H9 (cell line): ENCODE measurements around the gene STX11. TPM values are rescaled to one million over a fixed set of nuclear protein-coding genes. Genes with fewer than 3 reads are reported as not detected.

ENCODE experiments used
- DNase-seq: peaks from one replicate; pipeline ENCODE4 v3.0.0-alpha.2; 2017
- H2AFZ ChIP-seq: one replicate; pipeline ENCODE4 v1.6.1; 2013; ENCODE audit warnings: mild to moderate bottlenecking, low read length, control low read depth, moderate library complexity
- H2AK5ac ChIP-seq: 2 replicates; pipeline ENCODE4 v1.6.1; 2013; ENCODE audit warnings: low read length, control low read depth, mixed read lengths; ENCODE audit not compliant: insufficient read length
- H2BK120ac ChIP-seq: one replicate; pipeline ENCODE4 v1.6.1; 2013; ENCODE audit warnings: low read depth, mild to moderate bottlenecking, low read length, control low read depth, inconsistent platforms; ENCODE audit not compliant: poor library complexity, severe bottlenecking
- H2BK12ac ChIP-seq: 2 replicates; pipeline ENCODE4 v1.6.1; 2013; ENCODE audit warnings: low read length, control low read depth, mixed read lengths, low read depth; ENCODE audit not compliant: insufficient read length
- H2BK15ac ChIP-seq: 2 replicates; pipeline ENCODE4 v1.6.1; 2013; ENCODE audit warnings: low read depth, low read length, control low read depth
- H2BK20ac ChIP-seq: one replicate; pipeline ENCODE4 v1.6.1; 2013; ENCODE audit warnings: low read depth, mild to moderate bottlenecking, low read length, control low read depth, inconsistent platforms; ENCODE audit not compliant: poor library complexity, severe bottlenecking
- H2BK5ac ChIP-seq: 2 replicates; pipeline ENCODE4 v1.6.1; 2013; ENCODE audit warnings: low read length, control low read depth, mixed read lengths; ENCODE audit not compliant: insufficient read length
- H3K14ac ChIP-seq: 2 replicates; pipeline ENCODE4 v1.6.1; 2013; ENCODE audit warnings: low read length, control low read depth; ENCODE audit not compliant: insufficient read depth
- H3K18ac ChIP-seq: 2 replicates; pipeline ENCODE4 v1.6.1; 2013; ENCODE audit warnings: low read depth, mild to moderate bottlenecking, mixed read lengths, low read length, control low read depth; ENCODE audit not compliant: insufficient read length
- H3K23ac ChIP-seq: 2 replicates; pipeline ENCODE4 v1.6.1; 2013; ENCODE audit warnings: low read length, control low read depth, mixed read lengths, low read depth; ENCODE audit not compliant: insufficient read length
- H3K23me2 ChIP-seq: 2 replicates; pipeline ENCODE4 v1.6.1; 2013; ENCODE audit warnings: low read depth, mild to moderate bottlenecking, mixed read lengths, low read length, control low read depth; ENCODE audit not compliant: insufficient read length, poor library complexity, severe bottlenecking
- H3K27ac ChIP-seq: 2 replicates; pipeline ENCODE4 v1.5.1; 2013; ENCODE audit warnings: low read length, control low read depth, mixed read lengths, low read depth; ENCODE audit not compliant: insufficient read length
- H3K27me3 ChIP-seq: 2 replicates; pipeline ENCODE4 v1.6.1; 2013; ENCODE audit warnings: low read length, control low read depth, inconsistent platforms; ENCODE audit not compliant: insufficient read depth
- H3K4ac ChIP-seq: 2 replicates; pipeline ENCODE4 v1.6.1; 2013; ENCODE audit warnings: low read depth, mild to moderate bottlenecking, control low read depth, inconsistent platforms, low read length, moderate library complexity
- H3K4me1 ChIP-seq: 2 replicates; pipeline ENCODE4 v1.6.1; 2013; ENCODE audit warnings: low read length, control low read depth, inconsistent platforms; ENCODE audit not compliant: insufficient read depth
- H3K4me2 ChIP-seq: 2 replicates; pipeline ENCODE4 v1.6.1; 2013; ENCODE audit warnings: low read length, control low read depth, mixed read lengths; ENCODE audit not compliant: insufficient read length, insufficient read depth
- H3K56ac ChIP-seq: 2 replicates; pipeline ENCODE4 v1.6.1; 2013; ENCODE audit warnings: low read depth, mild to moderate bottlenecking, mixed read lengths, low read length, control low read depth; ENCODE audit not compliant: insufficient read length
- H3K79me1 ChIP-seq: 2 replicates; pipeline ENCODE4 v1.6.1; 2013; ENCODE audit warnings: low read depth, mild to moderate bottlenecking, moderate library complexity, low read length, control low read depth, inconsistent platforms; ENCODE audit not compliant: insufficient read depth, poor library complexity, severe bottlenecking
- H3K79me2 ChIP-seq: 2 replicates; pipeline ENCODE4 v1.6.1; 2013; ENCODE audit warnings: low read length, control low read depth, inconsistent platforms; ENCODE audit not compliant: insufficient read depth
- H3K9ac ChIP-seq: 2 replicates; pipeline ENCODE4 v1.6.1; 2013; ENCODE audit warnings: low read length, control low read depth, mixed read lengths; ENCODE audit not compliant: insufficient read length; ENCODE audit errors: extremely low read depth
- H3K9me3 ChIP-seq: one replicate; pipeline ENCODE4 v1.6.1; 2013; ENCODE audit warnings: low read depth, low read length, inconsistent platforms; ENCODE audit not compliant: control insufficient read depth
- H3T11ph ChIP-seq: one replicate; pipeline ENCODE4 v1.6.1; 2013; ENCODE audit warnings: mild to moderate bottlenecking, low read length, control low read depth, inconsistent platforms
- H4K20me1 ChIP-seq: one replicate; pipeline ENCODE4 v1.6.1; 2013; ENCODE audit not compliant: control insufficient read depth, insufficient read length, insufficient read depth
- H4K5ac ChIP-seq: 2 replicates; pipeline ENCODE4 v1.6.1; 2013; ENCODE audit warnings: low read depth, mild to moderate bottlenecking, mixed read lengths, low read length, control low read depth; ENCODE audit not compliant: insufficient read length
- H4K8ac ChIP-seq: replicated peaks from 2 replicates; pipeline ENCODE4 v1.6.1; 2013; ENCODE audit warnings: low read length, control low read depth, mixed read lengths, low read depth; ENCODE audit not compliant: insufficient read length
- H4K91ac ChIP-seq: 2 replicates; pipeline ENCODE4 v1.6.1; 2013; ENCODE audit warnings: low read depth, mild to moderate bottlenecking, moderate library complexity, mixed read lengths, low read length, control low read depth; ENCODE audit not compliant: insufficient read length
- H3K27ac Mint-ChIP-seq, 3 experiments: 2 replicates in 2 of 3; 3 replicates in 1 of 3; pipeline ENCODE4 v1.8.0; 2020 to 2021; ENCODE audit warnings: mixed read lengths in 3 of 3, mild to moderate bottlenecking in 1 of 3, moderate library complexity in 1 of 3
- H3K27me3 Mint-ChIP-seq: 2 replicates; pipeline ENCODE4 v1.8.0; 2021; ENCODE audit warnings: low read depth, mild to moderate bottlenecking, moderate library complexity, mixed read lengths
- H3K36me3 Mint-ChIP-seq, 3 experiments: 2 replicates in 2 of 3; 3 replicates in 1 of 3; pipeline ENCODE4 v1.8.0; 2020 to 2021; ENCODE audit warnings: low read depth in 3 of 3, mixed read lengths in 3 of 3; ENCODE audit not compliant: insufficient read depth in 1 of 3
- H3K4me1 Mint-ChIP-seq, 2 experiments: 2 replicates each; pipeline ENCODE4 v1.8.0; 2020; ENCODE audit warnings: mixed read lengths in 2 of 2
- H3K4me3 Mint-ChIP-seq, 2 experiments: 2 replicates in 1 of 2; 3 replicates in 1 of 2; pipeline ENCODE4 v1.8.0; 2020 to 2021; ENCODE audit warnings: mild to moderate bottlenecking in 2 of 2, mixed read lengths in 2 of 2, moderate library complexity in 1 of 2
- H3K9me3 Mint-ChIP-seq, 2 experiments: 2 replicates in 1 of 2; 3 replicates in 1 of 2; pipeline ENCODE4 v1.8.0; 2020; ENCODE audit warnings: mild to moderate bottlenecking in 2 of 2, mixed read lengths in 2 of 2, moderate library complexity in 1 of 2
- CTCF ChIP-seq: fragments of 200-600 bp; sonication (generic); conservative IDR thresholded peaks from 3 replicates; pipeline ENCODE4 v1.8.0; 2021; ENCODE audit warnings: antibody characterized with exemption, mild to moderate bottlenecking
- WGBS: extraction: QIAGEN DNeasy Blood & Tissue Kit; methylation state at CpG from one replicate; pipeline ENCODE4 v1.1.7; 2013; ENCODE audit warnings: missing lambda C conversion rate, low lambda C conversion rate, mixed read lengths; ENCODE audit not compliant: insufficient read length; ENCODE audit errors: extremely low coverage; 5-methylcytosine and 5-hydroxymethylcytosine counted together
- total RNA-seq: library from RNA; stranded (reverse); gene quantifications from 2 replicates; pipeline ENCODE4 v1.2.1, GENCODE V29; 2021

Gene STX11
- total RNA-seq, 1 experiment from 2014 or later = 0.22 TPM

GRCh38 chr6:144234399-144234798 lies 84.1 kb downstream of the STX11 start:
- Histone ChIP-seq H3K9ac (no peak overlapping the region), H2BK120ac (no peak overlapping the region), H2BK5ac (no peak overlapping the region), H3K14ac (no peak overlapping the region), H3K79me2 (no peaks in the 10 kb centered on the region), H3K23ac (no peak overlapping the region), H4K8ac (no peak overlapping the region), H3K27ac (peak overlapping the region; percentile 71), H4K5ac (no peak overlapping the region), H3T11ph (no peak overlapping the region), H2BK20ac (no peak overlapping the region), H3K4me2 (peak overlapping the region; percentile 7), H3K23me2 (no peaks in the 10 kb centered on the region), H3K18ac (no peak overlapping the region), H2AK5ac (no peak overlapping the region), H3K4me1 (peaks cover 12% of the 10 kb centered on the region), H4K20me1 (no peaks in the 10 kb centered on the region), H3K27me3 (no peaks in the 10 kb centered on the region), H2AFZ (no peak overlapping the region), H4K91ac (no peak overlapping the region), H2BK12ac (no peak overlapping the region), H2BK15ac (no peak overlapping the region), H3K56ac (no peak overlapping the region), H3K79me1 (no peaks in the 10 kb centered on the region), H3K9me3 (no peaks in the 10 kb centered on the region), H3K4ac (no peak overlapping the region)
- H3K27me3 Mint-ChIP-seq = no peaks in the 10 kb centered on the region
- DNase-seq = peak; percentile 38
- no CpG with 5 or more reads among the region's 3 CpGs for WGBS
- peaks cover 17 to 33% of the 10 kb centered on the region in 2 experiments for H3K4me1 Mint-ChIP-seq
- peaks cover 27 to 29% of the 10 kb centered on the region in 2 experiments for H3K9me3 Mint-ChIP-seq
- no peak overlapping the region for H3K4me3 Mint-ChIP-seq
- peaks cover 3 to 26% (median 17%) of the 10 kb centered on the region in 3 experiments for H3K36me3 Mint-ChIP-seq
- TF ChIP-seq CTCF = no peak
- peak overlapping the region; percentile 24 to 97 (median 43); a peak in 6 of 7 replicates for H3K27ac Mint-ChIP-seq
